SK-N-MC (cell line): ENCODE data around the gene CASTOR1.

Experiments used
- EZH2 ChIP-seq: fragments of 200-600 bp; sonication (generic); IDR thresholded peaks from one replicate; pipeline ENCODE4 v1.6.1; 2017; ENCODE audit warnings: antibody characterized with exemption
- POLR2AphosphoS5 ChIP-seq: IDR thresholded peaks from 2 replicates; pipeline ENCODE4 v1.6.1; 2012; ENCODE audit warnings: mild to moderate bottlenecking, low read depth, low read length, borderline replicate concordance

DNA sequence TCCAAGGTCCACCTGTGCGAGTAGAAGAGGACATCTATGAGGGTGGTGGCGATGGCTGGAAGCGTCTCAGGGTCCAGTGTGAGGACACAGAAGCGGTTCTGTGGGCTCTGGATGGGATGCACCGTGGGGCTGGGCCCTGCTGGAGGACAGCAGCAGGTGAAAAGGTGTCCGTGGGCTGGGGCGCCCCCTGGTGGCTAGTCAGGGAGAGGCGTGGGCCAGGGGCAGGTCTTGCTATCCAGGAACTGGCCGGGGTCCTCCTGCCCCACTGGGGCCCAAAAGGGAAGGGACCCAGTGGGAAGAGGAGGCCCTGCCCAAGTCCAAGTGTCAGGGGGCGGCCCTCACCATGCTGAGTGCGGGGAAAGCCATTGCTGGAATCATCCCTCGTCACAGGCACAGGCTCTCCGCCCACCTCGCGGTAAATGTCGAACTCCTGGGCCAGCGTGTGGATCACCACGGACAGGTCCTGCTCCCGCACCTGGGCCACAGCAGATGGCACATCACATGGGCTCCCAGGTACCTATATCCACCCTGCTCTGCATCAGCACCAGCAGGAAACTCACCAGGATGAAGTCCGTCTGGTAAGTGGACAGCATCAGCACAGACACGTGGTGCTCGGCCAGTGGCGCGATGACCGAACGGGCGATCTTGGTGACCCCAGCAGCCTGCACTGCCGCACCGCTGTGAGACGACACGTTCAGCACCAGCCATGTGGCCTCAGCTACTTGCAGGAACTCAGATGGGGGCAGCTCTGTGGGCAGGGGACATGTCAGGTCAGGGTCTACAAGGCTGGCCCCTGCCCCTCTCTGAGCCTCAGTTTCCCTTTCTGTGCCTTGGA, 2.3 kb downstream of the CASTOR1 start:
- TF ChIP-seq POLR2AphosphoS5 = no peak
- no peak for TF ChIP-seq EZH2
